Stimulated activated CD4-positive, alpha-beta T cell treated with anti-CD3 and anti-CD28 coated beads, Interleukin-12 subunit alpha, Interleukin-12 subunit beta, amount 100 ng/mL, for 24 hours (primary cell): ENCODE data around the gene MRFAP1L1.
"Not testable (repeated sequence)": the region's sequence is repeated elsewhere in the genome, so short reads cannot be mapped to it uniquely, and the experiment has no call there.

Experiments used
- DNase-seq, 2 experiments: peaks; one replicate each; pipeline ENCODE4 v3.0.0-alpha.2; 2020; ENCODE audit warnings: low read depth in 2 of 2

MRFAP1L1 gene

GRCh38 chr4:6734165-6734786 lies 24.6 kb upstream of the MRFAP1L1 start:
- no peak for DNase-seq

GRCh38 chr4:6733358-6734164 lies 23.9 kb upstream of the MRFAP1L1 start:
- no peak for DNase-seq

GRCh38 chr4:6732441-6733357 lies 23.0 kb upstream of the MRFAP1L1 start:
- no peak for DNase-seq

DNA sequence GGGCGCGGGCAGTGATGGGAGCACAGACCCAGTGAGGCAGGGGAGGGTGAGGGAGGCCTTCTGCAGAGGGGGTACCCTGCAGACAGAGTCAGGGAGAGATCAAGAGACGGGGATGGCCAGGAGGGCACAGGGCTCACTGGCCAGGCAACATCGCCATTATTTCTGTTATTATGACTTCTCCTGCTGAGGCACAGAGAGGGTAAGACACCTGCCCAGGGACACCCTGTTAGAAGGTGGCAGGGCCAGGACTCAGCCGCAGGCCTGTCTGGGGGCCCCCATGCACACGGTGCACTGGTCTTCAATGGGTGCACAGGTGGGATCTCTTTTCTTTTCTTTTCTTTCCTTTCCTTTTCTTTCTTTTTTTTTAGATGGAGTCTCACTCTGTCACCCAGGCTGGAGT lies 22.1 kb upstream of the MRFAP1L1 start:
- no peak for DNase-seq

- no peak for DNase-seq
Measured at GRCh38 chr4:6731318-6731675, 21.6 kb upstream of the MRFAP1L1 start.

GRCh38 chr4:6730603-6731317 lies 21.1 kb upstream of the MRFAP1L1 start:
- no peak for DNase-seq

- no peak for DNase-seq
Measured at GRCh38 chr4:6728320-6729029, 18.8 kb upstream of the MRFAP1L1 start.

- no peak for DNase-seq
Measured at GRCh38 chr4:6727943-6728250, 18.2 kb upstream of the MRFAP1L1 start.

DNA sequence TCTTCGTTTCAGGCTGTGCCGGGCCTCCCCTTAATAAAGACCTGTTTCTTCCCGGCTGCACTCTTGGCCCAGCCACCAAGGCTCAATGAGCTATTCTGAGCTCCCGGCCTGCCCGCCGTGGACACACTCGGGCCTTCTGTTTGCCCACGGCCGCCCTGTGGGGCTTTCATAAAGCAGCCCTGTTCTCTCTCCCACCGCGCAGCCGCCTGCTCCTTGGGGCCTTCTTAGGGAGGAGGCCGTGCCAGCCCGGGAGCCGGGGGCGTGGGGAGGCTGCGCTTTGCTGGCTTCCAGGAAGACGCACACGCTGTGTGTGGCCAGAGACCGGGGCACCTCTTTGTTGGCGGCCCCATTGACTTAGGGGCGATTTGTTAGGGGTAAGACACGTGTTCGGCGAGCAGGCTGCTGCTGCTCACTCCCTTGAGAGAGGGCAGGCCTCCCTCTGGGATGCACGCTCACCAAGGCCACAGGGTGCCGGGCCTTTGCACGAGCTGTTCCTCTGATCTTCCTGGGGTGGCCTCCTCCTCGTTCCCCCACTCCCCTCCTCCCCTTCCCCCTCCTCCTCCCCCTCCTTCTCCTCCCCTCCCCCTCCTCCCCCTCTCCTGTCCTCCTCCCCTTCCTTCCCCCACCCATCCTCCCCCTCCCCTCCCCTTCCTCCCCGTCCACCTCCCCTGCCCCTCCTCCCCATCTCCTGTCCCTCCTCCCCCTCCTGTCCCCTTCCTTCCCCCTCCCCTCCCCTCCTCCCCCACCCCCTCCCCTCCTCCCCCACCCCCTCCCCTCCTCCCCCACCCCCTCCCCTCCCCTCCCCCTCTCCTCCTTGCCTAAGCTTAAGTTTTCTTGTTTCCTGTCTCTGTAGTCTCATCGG lies 17.6 kb upstream of the MRFAP1L1 start:
- DNase-seq = no peak

- DNase-seq = not testable (repeated sequence)
Measured at GRCh38 chr4:6725427-6725961, 15.8 kb upstream of the MRFAP1L1 start.

GRCh38 chr4:6724421-6725111 lies 14.9 kb upstream of the MRFAP1L1 start:
- no peak for DNase-seq

DNA sequence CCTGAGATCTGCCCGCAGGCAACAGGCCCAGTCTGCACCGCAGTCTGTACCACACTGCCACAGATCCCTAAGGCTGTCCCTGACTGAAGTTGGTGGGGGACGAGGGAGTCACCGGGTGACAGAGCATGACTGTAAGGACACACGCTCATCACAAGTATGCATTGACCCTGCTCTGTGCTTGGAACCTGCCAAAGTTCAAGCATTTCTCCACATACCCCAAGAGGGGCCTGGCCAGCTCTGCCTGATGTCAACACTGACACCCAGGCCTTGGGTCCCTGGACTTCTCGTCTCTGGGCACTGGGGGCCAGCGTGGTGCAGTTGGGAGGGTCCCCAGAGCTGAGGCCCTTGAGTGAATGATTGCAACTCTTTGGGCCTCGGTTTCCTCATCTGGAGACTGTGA lies 14.2 kb upstream of the MRFAP1L1 start:
- no peak for DNase-seq

DNA sequence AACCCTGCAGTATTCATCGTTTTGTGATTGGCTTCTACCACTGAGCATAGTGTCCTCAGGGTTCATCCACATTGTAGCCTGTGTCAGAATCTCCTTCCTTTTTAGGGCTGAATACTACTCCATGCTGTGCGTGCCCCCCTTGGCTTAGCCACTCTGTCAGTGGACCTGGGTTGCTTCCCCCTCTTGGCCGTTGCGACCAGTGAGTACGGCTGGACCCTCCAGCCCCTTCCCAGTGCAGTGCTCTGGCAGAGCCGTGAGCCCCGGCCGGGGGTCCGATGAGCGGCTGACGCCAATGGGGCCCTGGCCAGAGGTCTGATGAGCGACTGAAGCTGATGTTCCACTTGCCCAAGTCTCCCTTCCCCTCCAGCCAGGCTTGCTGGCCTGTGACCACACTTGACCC lies 13.2 kb upstream of the MRFAP1L1 start:
- DNase-seq = no peak

- no peak for DNase-seq
Measured at GRCh38 chr4:6721121-6721520, 11.5 kb upstream of the MRFAP1L1 start.

DNA sequence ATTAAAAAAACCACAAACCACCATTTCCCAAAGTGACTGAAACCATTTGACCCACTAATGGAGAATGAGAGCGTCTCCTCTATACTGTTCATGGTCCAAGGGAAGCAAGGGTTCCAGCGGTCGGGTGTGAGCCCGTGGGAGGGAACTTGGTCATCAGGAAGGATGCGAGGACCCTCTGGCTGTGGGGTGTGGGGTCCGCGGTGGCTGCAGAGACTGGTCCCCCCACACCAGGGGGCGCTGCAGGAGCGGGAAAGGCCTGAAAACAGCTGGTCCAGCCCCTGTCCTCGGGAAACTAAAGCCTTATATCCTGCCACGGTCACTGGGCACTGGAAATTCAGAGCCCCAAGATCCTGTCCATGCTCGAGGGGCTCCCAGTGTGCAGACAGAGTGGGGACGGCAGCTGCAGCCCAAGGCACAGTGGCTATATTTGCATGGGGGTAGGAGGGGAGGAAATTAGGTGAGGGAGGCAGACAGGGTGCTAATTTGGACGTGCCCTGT lies 10.6 kb upstream of the MRFAP1L1 start:
- peak; percentile 54 to 81 for DNase-seq

GRCh38 chr4:6719611-6720179 lies 10.0 kb upstream of the MRFAP1L1 start:
- no peak for DNase-seq

DNA sequence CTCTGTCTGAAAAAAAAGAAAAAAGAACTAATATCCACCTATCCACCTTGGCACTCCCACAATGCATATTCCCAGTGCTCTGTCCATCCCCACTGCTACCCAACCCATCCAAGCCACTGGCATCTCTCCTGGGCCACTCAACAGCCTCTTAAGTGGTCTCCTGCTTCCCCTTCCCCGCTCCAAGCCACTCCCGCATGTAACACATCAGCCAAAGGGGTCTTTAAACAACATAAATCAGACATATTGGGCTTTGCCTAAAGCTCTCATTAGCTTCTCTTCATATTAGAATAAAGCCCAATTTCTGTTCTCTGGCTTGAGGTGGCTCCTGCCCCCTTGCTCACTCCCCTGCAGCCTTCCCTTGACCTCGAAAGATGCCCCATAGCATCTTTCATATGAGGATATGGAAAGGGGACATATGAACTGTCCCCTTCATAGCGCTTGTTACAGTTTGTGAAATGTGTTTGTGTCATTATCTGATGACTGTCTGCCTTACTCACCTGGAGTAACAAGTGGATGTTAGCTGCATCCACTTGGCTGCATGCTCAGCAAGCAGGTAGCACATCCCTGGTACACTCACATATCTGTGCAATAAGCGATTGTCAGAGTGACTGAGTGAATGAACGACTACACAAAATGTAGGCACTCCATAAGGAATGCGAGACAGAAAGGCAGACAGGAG lies 9.4 kb upstream of the MRFAP1L1 start:
- no peak for DNase-seq

- no peak for DNase-seq
Measured at GRCh38 chr4:6716958-6717655, 7.4 kb upstream of the MRFAP1L1 start.
